AG10803 (cell line): ENCODE results near the gene FRMD4A.

Source experiments
- DNase-seq: peaks from one replicate; pipeline ENCODE4 v3.0.0; 2010; ENCODE audit warnings: low read depth
- H3K4me3 ChIP-seq: 2 replicates; pipeline ENCODE4 v1.5.1; 2011; ENCODE audit warnings: mild to moderate bottlenecking, low read length, control low read depth
- TF ChIP-seq, protein P1 (sequence below): conservative IDR thresholded peaks from 2 replicates; pipeline ENCODE4 v1.5.1; 2011; ENCODE audit warnings: mild to moderate bottlenecking, low read length, control low read depth, inconsistent platforms

The FRMD4A gene

GRCh38 chr10:13853854-13854253 lies 476.9 kb downstream of the FRMD4A start:
- no peak for DNase-seq
- H3K4me3 ChIP-seq, result no peak overlapping the region
- TF ChIP-seq, protein P1, sequence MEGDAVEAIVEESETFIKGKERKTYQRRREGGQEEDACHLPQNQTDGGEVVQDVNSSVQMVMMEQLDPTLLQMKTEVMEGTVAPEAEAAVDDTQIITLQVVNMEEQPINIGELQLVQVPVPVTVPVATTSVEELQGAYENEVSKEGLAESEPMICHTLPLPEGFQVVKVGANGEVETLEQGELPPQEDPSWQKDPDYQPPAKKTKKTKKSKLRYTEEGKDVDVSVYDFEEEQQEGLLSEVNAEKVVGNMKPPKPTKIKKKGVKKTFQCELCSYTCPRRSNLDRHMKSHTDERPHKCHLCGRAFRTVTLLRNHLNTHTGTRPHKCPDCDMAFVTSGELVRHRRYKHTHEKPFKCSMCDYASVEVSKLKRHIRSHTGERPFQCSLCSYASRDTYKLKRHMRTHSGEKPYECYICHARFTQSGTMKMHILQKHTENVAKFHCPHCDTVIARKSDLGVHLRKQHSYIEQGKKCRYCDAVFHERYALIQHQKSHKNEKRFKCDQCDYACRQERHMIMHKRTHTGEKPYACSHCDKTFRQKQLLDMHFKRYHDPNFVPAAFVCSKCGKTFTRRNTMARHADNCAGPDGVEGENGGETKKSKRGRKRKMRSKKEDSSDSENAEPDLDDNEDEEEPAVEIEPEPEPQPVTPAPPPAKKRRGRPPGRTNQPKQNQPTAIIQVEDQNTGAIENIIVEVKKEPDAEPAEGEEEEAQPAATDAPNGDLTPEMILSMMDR, result no peak

DNA sequence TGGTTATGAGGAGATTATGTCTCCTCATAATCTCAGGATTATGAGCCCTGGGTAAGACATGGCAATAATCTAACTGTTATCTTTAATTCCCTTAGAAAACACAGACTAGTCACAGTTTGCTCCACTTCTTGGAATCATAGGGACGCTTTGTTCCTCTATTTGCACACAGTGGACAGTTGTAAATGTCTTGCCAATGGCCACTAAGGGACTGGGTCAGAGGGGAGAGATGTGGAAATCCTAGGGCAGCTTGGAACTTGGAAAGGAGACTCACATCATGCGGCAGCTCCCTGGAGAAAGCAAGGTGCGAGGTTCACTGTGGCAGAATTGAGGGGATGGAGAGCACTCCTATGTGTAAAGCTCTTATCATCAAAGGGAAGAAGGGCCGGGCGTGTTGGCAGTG lies 477.9 kb downstream of the FRMD4A start:
- TF ChIP-seq, protein P1, result no peak
- no peak overlapping the region for H3K4me3 ChIP-seq
- DNase-seq, result no peak

- H3K4me3 ChIP-seq, result no peak overlapping the region
- DNase-seq, result no peak
- TF ChIP-seq, protein P1, result no peak
Measured at GRCh38 chr10:13851906-13852305, 478.8 kb downstream of the FRMD4A start.

- no peak for DNase-seq
- TF ChIP-seq, protein P1, result no peak
- H3K4me3 ChIP-seq, result no peak overlapping the region
Measured at GRCh38 chr10:13848520-13849445, 481.9 kb downstream of the FRMD4A start.

DNA sequence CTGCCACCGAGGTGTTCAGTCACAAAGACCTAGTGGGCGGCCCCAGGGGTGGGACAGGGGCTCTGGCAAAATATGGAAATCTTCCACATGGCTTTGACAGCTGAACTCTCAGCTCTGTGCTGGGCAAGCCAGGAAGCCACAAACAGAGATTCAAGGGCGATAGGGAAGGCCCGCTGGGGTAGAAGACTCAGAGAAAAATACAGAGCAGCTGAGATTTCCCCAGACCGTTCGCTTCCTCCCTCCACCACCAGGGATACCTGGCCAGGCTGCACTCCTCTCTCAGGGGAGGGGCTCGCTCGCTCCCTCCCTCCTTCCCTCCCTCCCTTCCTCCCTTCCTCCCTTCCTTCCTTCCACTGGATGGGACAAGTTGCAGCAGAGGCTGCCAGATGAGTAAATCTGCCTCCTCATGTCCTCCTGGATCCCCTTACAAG lies 483.5 kb downstream of the FRMD4A start:
- DNase-seq, result no peak
- TF ChIP-seq, protein P1, result no peak
- no peak overlapping the region for H3K4me3 ChIP-seq

DNA sequence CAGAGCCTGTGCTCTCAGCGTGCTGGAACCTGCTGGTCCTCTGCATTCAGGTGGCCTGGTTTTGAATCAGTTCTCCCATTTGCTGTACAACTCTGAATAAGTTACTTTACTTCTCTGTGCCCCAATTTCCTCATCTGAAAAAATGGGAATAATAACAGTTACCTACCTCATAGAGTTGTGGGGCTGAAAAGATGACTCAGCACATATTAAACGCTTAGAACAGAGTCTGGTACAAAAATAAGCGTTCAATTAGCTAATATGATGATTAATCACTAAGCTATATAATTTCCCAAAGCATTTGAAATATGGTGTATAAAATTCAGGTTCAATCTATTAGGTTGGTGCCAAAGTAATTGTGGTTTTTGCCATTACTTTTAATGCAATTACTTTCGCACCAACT lies 484.8 kb downstream of the FRMD4A start:
- TF ChIP-seq, protein P1, result no peak
- DNase-seq, result no peak

DNA sequence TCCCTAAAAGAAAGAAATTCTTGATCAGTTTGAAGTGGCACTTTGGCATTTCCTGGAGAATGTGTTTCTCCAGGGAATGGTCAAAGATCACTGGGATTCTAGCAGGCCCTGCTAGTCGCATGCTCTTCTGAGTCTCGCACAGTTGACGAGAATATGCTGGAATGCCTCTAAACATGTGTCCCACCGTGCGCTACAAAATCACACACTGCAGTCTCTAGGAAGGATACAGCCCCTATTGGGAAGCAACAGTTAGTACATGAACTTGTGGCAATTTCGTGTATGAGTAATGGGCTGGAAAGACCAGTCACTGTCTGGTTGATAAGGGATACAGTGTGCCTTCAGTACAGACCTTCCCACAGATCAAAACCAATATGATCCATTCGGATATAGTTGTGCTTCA lies 486.1 kb downstream of the FRMD4A start:
- no peak for DNase-seq
- H3K4me3 ChIP-seq, result no peak overlapping the region
- TF ChIP-seq, protein P1, result no peak

More for the DNA sequence above, 484.8 kb downstream of the FRMD4A start:
- H3K4me3 ChIP-seq, result no peak overlapping the region
